Activated T-cell treated with anti-CD3 and anti-CD28 coated beads, Interleukin-2, amount 50 U/mL, for 4 hours (primary cell): ENCODE data around the gene NTRK2. TPM values are rescaled to one million over a fixed set of nuclear protein-coding genes. Genes with fewer than 3 reads are reported as not detected.
A peak's percentile ranks its signal among the peaks of the same experiment; 100 is the strongest.

Experiments used
- ATAC-seq, 2 donors: fragments of 200-7000 bp; cut with Tn5 transposase; one replicate each; pipeline ENCODE4 v1.10.0; 2021
- DNase-seq: peaks from one replicate; pipeline ENCODE4 v3.0.0-alpha.2; 2020
- H3K27me3 Mint-ChIP-seq: one replicate; pipeline ENCODE4 v1.8.0; 2021; ENCODE audit warnings: low read depth, mixed read lengths
- H3K36me3 Mint-ChIP-seq: one replicate; pipeline ENCODE4 v1.8.0; 2022; ENCODE audit warnings: mixed read lengths; ENCODE audit not compliant: insufficient read depth
- H3K4me1 Mint-ChIP-seq: one replicate; pipeline ENCODE4 v1.8.0; 2021; ENCODE audit warnings: low read depth, mixed read lengths
- H3K4me3 Mint-ChIP-seq: one replicate; pipeline ENCODE4 v1.8.0; 2021; ENCODE audit warnings: mild to moderate bottlenecking, moderate library complexity, mixed read lengths
- H3K9me3 Mint-ChIP-seq: one replicate; pipeline ENCODE4 v1.8.0; 2021; ENCODE audit warnings: mixed read lengths
- total RNA-seq, 3 donors: library from RNA; stranded (reverse); gene quantifications; one replicate each; pipeline ENCODE4 v1.2.1, GENCODE V29; 2021

NTRK2 gene
- total RNA-seq: under 1 TPM; 0.18 to 0.82 (median 0.38) TPM

GRCh38 chr9:84669288-84670137 is at the start of gene NTRK2:
TSS of gene NTRK2 (plus strand) at chr9:84669729. CDS start at chr9:84670749, 1,020 bp downstream.
- Mint-ChIP-seq H3K27me3 (peaks cover 48% of the 10 kb centered on the region), H3K4me3 (peak within 1 kb of the TSS; percentile 71), H3K36me3 (no peaks in the 10 kb centered on the region), H3K9me3 (peaks cover 8% of the 10 kb centered on the region), H3K4me1 (peaks cover 18% of the 10 kb centered on the region)
- ATAC-seq: peak; percentile 28 to 49
- no peak for DNase-seq

DNA sequence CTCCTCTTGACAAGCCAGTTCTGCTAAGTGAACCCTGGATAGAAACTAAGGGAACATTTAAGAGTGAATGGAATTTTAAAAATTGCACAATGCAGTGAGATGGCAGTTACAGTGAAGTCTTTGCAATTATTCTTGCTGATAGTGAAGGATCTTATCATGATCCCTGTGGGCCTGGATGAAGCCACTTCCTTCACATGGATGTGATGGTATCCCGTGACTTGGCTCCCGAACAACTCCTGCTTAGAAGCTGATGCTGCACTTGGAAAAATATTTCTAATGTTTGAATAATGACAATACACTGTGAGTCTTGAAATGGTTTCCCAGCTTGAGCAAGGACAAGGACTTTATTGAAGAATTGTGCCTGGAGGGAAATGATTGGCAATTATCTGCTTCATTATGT is 49.2 kb upstream of the NTRK2 start:
- no peak for DNase-seq
- Mint-ChIP-seq H3K4me3 (no peak overlapping the region), H3K27me3 (peaks cover 11% of the 10 kb centered on the region), H3K36me3 (no peaks in the 10 kb centered on the region), H3K9me3 (no peaks in the 10 kb centered on the region), H3K4me1 (no peaks in the 10 kb centered on the region)
- no peak for ATAC-seq

DNA sequence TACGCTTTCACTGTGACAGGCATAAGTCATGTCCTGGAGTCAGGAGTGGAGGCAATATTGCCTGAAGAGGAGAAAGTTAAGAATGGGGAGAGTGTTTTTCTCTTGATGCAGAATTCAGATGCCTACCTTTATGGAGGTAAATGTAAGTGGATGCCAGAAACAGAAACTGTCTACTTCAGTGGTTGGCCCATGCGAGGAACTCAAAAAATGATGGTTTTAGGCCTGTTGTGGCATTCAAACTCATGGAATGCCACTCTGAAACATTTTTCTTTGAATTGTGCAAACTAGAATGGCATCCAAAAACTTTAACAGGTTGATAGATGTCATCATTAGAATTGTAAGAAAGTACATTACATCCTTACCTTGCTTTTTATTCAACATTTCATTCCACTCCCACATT is 47.7 kb upstream of the NTRK2 start:
- DNase-seq (no peak), ATAC-seq (no peak)
- peaks cover 11% of the 10 kb centered on the region for H3K27me3 Mint-ChIP-seq
- no peaks in the 10 kb centered on the region for H3K36me3 Mint-ChIP-seq
- no peak overlapping the region for H3K4me3 Mint-ChIP-seq
- H3K9me3 Mint-ChIP-seq: no peaks in the 10 kb centered on the region
- no peaks in the 10 kb centered on the region for H3K4me1 Mint-ChIP-seq

DNA sequence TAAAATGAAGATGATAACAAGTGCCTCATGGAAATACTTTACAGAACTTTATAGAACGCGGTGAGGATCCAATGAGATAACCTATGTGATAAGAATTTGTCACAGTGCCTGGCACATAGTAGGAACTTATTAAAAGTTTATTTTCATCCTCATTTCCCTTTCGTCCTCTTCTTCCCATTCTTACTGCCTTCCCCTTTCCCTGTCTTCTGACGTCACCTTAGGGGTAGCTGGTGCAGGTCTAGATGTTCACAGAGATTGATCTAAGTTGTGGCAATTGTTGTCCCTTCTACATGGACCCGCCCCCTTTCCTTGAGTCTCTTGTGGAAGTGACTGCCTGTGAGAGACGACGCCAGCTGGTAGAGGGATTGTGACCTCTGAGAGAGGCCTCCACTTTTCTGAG is 46.5 kb upstream of the NTRK2 start:
- DNase-seq: no peak
- Mint-ChIP-seq H3K4me3 (no peak overlapping the region), H3K27me3 (peaks cover 11% of the 10 kb centered on the region), H3K4me1 (no peaks in the 10 kb centered on the region), H3K36me3 (no peaks in the 10 kb centered on the region), H3K9me3 (no peaks in the 10 kb centered on the region)
- no peak for ATAC-seq

DNA sequence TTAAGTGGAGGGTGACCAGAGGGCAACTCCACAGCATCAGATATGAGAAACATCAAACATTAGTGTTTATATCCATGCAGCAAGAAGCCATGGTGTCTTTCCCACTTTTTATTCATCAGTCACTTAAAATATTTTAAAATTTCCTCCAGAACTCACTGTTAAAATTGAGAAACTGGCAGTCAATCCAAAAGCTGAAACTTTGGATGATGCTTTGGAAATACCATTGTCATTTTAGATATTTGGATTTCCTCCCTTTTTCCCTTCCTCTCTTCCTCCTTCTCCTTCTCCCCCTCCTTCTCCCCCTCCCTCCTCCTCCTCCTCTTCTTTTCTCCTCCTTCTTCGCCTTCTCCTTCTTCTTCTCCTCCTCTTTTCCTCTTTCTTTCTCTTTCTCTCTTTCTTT is 33.1 kb upstream of the NTRK2 start:
- ATAC-seq: no peak
- Mint-ChIP-seq H3K27me3 (no peaks in the 10 kb centered on the region), H3K36me3 (no peaks in the 10 kb centered on the region), H3K4me3 (no peak overlapping the region), H3K9me3 (peaks cover 3% of the 10 kb centered on the region), H3K4me1 (no peaks in the 10 kb centered on the region)
- DNase-seq: no peak

- peaks cover 5% of the 10 kb centered on the region for H3K9me3 Mint-ChIP-seq
- H3K4me3 Mint-ChIP-seq: no peak overlapping the region
- no peak for ATAC-seq
- no peaks in the 10 kb centered on the region for H3K4me1 Mint-ChIP-seq
- DNase-seq: no peak
- H3K27me3 Mint-ChIP-seq: no peaks in the 10 kb centered on the region
- no peaks in the 10 kb centered on the region for H3K36me3 Mint-ChIP-seq
Measured at GRCh38 chr9:84642553-84643141, 26.9 kb upstream of the NTRK2 start.

DNA sequence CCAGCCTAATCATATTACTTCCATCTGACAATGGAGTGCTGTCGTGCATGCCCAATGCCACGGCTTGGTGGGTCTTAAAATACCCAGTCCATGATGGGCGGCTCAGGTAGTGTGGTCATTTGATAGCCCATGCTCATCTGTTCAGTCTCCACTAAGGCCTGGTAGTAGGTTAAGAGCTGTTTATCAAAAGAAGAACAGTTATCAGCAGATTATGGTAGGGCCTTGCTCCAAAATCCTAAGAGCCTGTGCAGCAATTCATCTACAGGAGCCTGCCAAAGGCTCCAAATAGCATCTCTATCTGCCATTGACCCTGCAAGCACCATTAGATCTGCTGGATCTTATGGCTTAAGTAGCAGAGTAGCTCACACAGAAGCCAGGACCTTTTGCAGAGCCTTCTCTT is 21.8 kb upstream of the NTRK2 start:
- ATAC-seq (no peak), DNase-seq (no peak)
- Mint-ChIP-seq H3K4me1 (no peaks in the 10 kb centered on the region), H3K9me3 (no peaks in the 10 kb centered on the region), H3K27me3 (peaks cover 2% of the 10 kb centered on the region), H3K4me3 (no peak overlapping the region), H3K36me3 (no peaks in the 10 kb centered on the region)

DNA sequence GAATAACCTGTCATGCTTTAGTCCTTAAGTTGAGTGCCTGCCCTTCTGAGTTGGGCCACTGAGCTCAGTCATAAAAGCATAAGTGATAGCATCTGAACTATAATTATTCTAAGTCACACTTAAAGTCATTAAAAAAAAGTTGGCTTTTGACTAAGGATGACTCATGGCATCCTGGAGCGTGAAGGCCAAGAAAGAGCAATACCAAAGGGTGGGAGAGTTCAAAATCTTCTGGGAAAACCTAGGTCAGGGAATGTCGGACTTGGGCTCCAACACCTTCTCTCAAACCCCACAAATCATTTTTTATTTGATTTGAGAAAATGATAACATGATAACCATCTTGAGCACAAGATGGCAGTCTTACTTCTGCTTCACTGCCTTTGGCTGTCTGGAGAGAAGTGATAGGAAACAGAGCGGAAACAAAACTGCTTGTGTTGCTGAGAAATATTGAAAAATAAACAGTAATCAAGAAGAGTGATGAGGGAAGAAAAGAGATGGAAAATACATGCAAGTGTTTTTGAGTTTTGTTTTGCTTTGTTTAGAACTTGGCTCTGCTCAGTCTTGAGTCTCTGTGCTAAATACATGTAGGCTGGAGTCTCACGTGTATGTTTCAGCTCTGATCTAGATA is 16.9 kb upstream of the NTRK2 start:
- no peaks in the 10 kb centered on the region for H3K36me3 Mint-ChIP-seq
- DNase-seq: no peak
- peaks cover 8% of the 10 kb centered on the region for H3K27me3 Mint-ChIP-seq
- no peak overlapping the region for H3K4me3 Mint-ChIP-seq
- H3K9me3 Mint-ChIP-seq: no peaks in the 10 kb centered on the region
- no peaks in the 10 kb centered on the region for H3K4me1 Mint-ChIP-seq
- ATAC-seq: no peak

GRCh38 chr9:84655447-84655846 is 14.1 kb upstream of the NTRK2 start:
- ATAC-seq (no peak), DNase-seq (no peak)
- H3K9me3 Mint-ChIP-seq: no peaks in the 10 kb centered on the region
- no peaks in the 10 kb centered on the region for H3K36me3 Mint-ChIP-seq
- peaks cover 8% of the 10 kb centered on the region for H3K27me3 Mint-ChIP-seq
- H3K4me3 Mint-ChIP-seq: no peak overlapping the region
- no peaks in the 10 kb centered on the region for H3K4me1 Mint-ChIP-seq

GRCh38 chr9:84659313-84659712 is 10.2 kb upstream of the NTRK2 start:
- no peaks in the 10 kb centered on the region for H3K4me1 Mint-ChIP-seq
- H3K27me3 Mint-ChIP-seq: peaks cover 6% of the 10 kb centered on the region
- peaks cover 3% of the 10 kb centered on the region for H3K9me3 Mint-ChIP-seq
- ATAC-seq: no peak
- no peak for DNase-seq
- H3K4me3 Mint-ChIP-seq: no peak overlapping the region
- H3K36me3 Mint-ChIP-seq: no peaks in the 10 kb centered on the region

DNA sequence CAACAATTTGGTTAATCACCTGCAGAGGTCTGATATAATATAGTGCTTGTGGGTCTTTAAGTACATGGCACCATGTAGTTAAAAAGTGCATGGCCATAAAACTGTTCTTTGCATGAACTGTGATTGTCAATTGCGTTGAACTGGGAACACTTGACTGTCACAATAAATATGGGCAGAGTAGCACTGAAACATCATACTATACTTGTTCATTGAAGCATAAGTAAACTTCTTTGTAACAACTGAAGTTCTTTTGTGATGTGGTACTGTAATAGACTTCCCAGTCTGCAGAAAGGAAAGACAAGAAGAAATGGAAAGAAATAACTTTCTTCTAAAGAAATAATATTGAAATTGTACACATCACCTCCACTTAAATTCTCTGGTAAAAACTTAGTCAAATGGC is 9.8 kb upstream of the NTRK2 start:
- peaks cover 6% of the 10 kb centered on the region for H3K27me3 Mint-ChIP-seq
- peaks cover 3% of the 10 kb centered on the region for H3K9me3 Mint-ChIP-seq
- H3K36me3 Mint-ChIP-seq: no peaks in the 10 kb centered on the region
- H3K4me3 Mint-ChIP-seq: no peak overlapping the region
- no peaks in the 10 kb centered on the region for H3K4me1 Mint-ChIP-seq
- no peak for ATAC-seq
- DNase-seq: no peak

DNA sequence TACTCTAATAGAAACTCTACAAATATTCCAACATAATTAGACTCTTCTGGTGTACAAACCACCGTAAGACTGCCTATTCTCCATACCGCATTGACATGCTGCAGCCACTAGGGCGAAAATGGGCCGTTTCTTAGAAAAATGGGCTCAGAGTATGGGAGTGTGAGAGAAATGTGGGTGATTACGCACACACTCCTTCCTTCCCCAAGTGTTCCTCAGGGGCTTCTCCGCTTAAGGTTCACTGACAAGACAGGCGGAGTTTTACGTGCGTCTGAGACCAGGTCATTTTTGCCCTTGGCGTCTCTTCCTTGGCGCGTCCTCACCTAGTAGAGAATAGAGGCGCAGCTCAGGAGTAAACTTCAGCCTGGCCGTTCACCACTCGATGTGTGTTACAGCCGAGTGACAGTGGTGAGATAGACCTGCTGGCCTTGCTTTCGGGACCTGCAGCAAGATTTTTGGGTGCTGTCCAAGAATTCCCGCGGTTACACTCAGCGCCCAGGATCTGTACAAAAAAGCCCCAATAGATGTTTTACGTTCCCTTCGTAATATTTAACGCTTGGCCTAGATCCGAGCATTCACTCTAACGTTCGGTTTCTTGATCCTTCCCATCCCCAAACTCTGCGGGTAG is 1.8 kb upstream of the NTRK2 start:
- H3K36me3 Mint-ChIP-seq: no peaks in the 10 kb centered on the region
- peaks cover 11% of the 10 kb centered on the region for H3K9me3 Mint-ChIP-seq
- peak overlapping the region; percentile 46 for H3K4me3 Mint-ChIP-seq
- no peak for DNase-seq
- peaks cover 48% of the 10 kb centered on the region for H3K27me3 Mint-ChIP-seq
- no peak for ATAC-seq
- peaks cover 18% of the 10 kb centered on the region for H3K4me1 Mint-ChIP-seq

- ATAC-seq (peak; percentile 72), DNase-seq (no peak)
- Mint-ChIP-seq H3K27me3 (peaks cover 48% of the 10 kb centered on the region), H3K4me3 (peak overlapping the region; percentile 71), H3K9me3 (peaks cover 11% of the 10 kb centered on the region), H3K4me1 (peaks cover 18% of the 10 kb centered on the region), H3K36me3 (no peaks in the 10 kb centered on the region)
Measured at GRCh38 chr9:84668196-84669012, 1.1 kb upstream of the NTRK2 start.

GRCh38 chr9:84669013-84669287 is 579 bp upstream of the NTRK2 start:
- H3K4me3 Mint-ChIP-seq: peak overlapping the region; percentile 71
- peaks cover 8% of the 10 kb centered on the region for H3K9me3 Mint-ChIP-seq
- H3K36me3 Mint-ChIP-seq: no peaks in the 10 kb centered on the region
- DNase-seq: no peak
- peaks cover 18% of the 10 kb centered on the region for H3K4me1 Mint-ChIP-seq
- H3K27me3 Mint-ChIP-seq: peaks cover 48% of the 10 kb centered on the region
- no peak for ATAC-seq
